Activated CD8-positive, alpha-beta T cell treated with anti-CD3 and anti-CD28 coated beads for 36 hours (primary cell): Measurements from ENCODE around the gene RPS29. TPM values are rescaled to one million over a fixed set of nuclear protein-coding genes. Genes with fewer than 3 reads are reported as not detected.

ENCODE experiments used
- ATAC-seq: fragments of 200-7000 bp; cut with Tn5 transposase; one replicate; pipeline ENCODE4 v1.10.0; 2021; ENCODE audit warnings: mild to moderate bottlenecking, moderate library complexity
- CTCF ChIA-PET: fragments of 350-600 bp; sonication (Branson Sonifier 250); formaldehyde crosslinking; loops from one replicate; lab custom pipeline; 2021; ENCODE audit warnings: antibody characterized with exemption; lab: Charles Lee
- POLR2A ChIA-PET: fragments of 350-600 bp; sonication (Branson Sonifier 250); formaldehyde crosslinking; loops from one replicate; lab custom pipeline; 2021; ENCODE audit warnings: antibody characterized with exemption; lab: Charles Lee
- DNase-seq: peaks from one replicate; pipeline ENCODE4 v3.0.0-alpha.2; 2020
- H3K27ac Mint-ChIP-seq: one replicate; pipeline ENCODE4 v1.8.0; 2021; ENCODE audit warnings: mild to moderate bottlenecking, mixed read lengths
- H3K27me3 Mint-ChIP-seq: one replicate; pipeline ENCODE4 v1.8.0; 2021; ENCODE audit warnings: mixed read lengths
- H3K36me3 Mint-ChIP-seq: one replicate; pipeline ENCODE4 v1.8.0; 2021; ENCODE audit warnings: low read depth, mixed read lengths
- H3K4me1 Mint-ChIP-seq: one replicate; pipeline ENCODE4 v1.8.0; 2021; ENCODE audit warnings: low read depth, mixed read lengths
- H3K4me3 Mint-ChIP-seq: one replicate; pipeline ENCODE4 v1.8.0; 2021; ENCODE audit warnings: mild to moderate bottlenecking, moderate library complexity, mixed read lengths
- H3K9me3 Mint-ChIP-seq: one replicate; pipeline ENCODE4 v1.8.0; 2021; ENCODE audit warnings: mixed read lengths
- CTCF ChIP-seq: fragments of 200-600 bp; IDR thresholded peaks from one replicate; pipeline ENCODE4 v1.8.0; 2022; ENCODE audit warnings: antibody characterized with exemption, mild to moderate bottlenecking
- intact Hi-C: fragments of 100-400 bp; cut with micrococcal nuclease; formaldehyde crosslinking; loops from one replicate; pipeline ENCODE4 v1.10.0; 2022
- total RNA-seq, 2 experiments: library from RNA; stranded (reverse); gene quantifications; one replicate each; pipeline ENCODE4 v1.2.3, GENCODE V29; 2021

The RPS29 gene
- total RNA-seq, 2 experiments from 2014 or later = 2,041 to 2,284 TPM

GRCh38 chr14:49598485-49599300, 12.5 kb upstream of the RPS29 start, which contains the start of gene LRR1:
Gene LRR1 (plus strand): TSS chr14:49598940. CDS start chr14:49599021, 81 bp downstream.
- peak within 1 kb of the TSS; percentile 98 for H3K4me3 Mint-ChIP-seq
- no peaks in the 10 kb centered on the region for H3K27me3 Mint-ChIP-seq
- TF ChIP-seq CTCF = no peak
- ATAC-seq = peak; percentile 86
- peaks cover 14% of the 10 kb centered on the region for H3K36me3 Mint-ChIP-seq
- ChIA-PET CTCF (interaction anchor here (0.8 to 3.4 kb wide), 7 partner anchors 12 to 263 kb away, joined by 3 to 27 read pairs (median 4); partner anchors contain the start of genes MGAT2, RPL36AL and RPS29), POLR2A (interaction anchor here (0.7 to 6.9 kb wide), 16 partner anchors 10 to 1164 kb away, joined by 3 to 110 read pairs (median 4); partner anchors contain the start of genes DNAAF2, MGAT2, RPL36AL and RPS29)
- peak; percentile 89 for DNase-seq
- H3K9me3 Mint-ChIP-seq = no peaks in the 10 kb centered on the region
- peaks cover 18% of the 10 kb centered on the region for H3K4me1 Mint-ChIP-seq
- H3K27ac Mint-ChIP-seq = peak within 1 kb of the TSS; percentile 98
- intact Hi-C loops = loop anchor here (1.0 kb wide), 1 partner anchor 21 kb away; no protein-coding TSS in a partner anchor

- POLR2A ChIA-PET = interaction anchor here (0.8 to 6.9 kb wide), 5 partner anchors 9 to 36 kb away, joined by 3 to 110 read pairs (median 10); partner anchors contain the start of genes DNAAF2, MGAT2, RPL36AL and RPS29
- Mint-ChIP-seq H3K9me3 (no peaks in the 10 kb centered on the region), H3K27me3 (no peaks in the 10 kb centered on the region), H3K4me1 (peaks cover 18% of the 10 kb centered on the region), H3K36me3 (peaks cover 13% of the 10 kb centered on the region), H3K27ac (peak overlapping the region; percentile 98), H3K4me3 (peak overlapping the region; percentile 98)
- ATAC-seq = peak; percentile 4
- intact Hi-C loops = no loop called here
- TF ChIP-seq CTCF = no peak
- CTCF ChIA-PET = interaction anchor here (1.2 to 3.4 kb wide), 5 partner anchors 11 to 264 kb away, joined by 4 to 27 read pairs (median 5); partner anchors contain the start of genes MGAT2, RPL36AL and RPS29
- DNase-seq = no peak
These were observed 12.0 kb upstream of the RPS29 start for GRCh38 chr14:49598189-49598484.

- POLR2A ChIA-PET = interaction anchor here (0.7 to 6.9 kb wide), 3 partner anchors 9 to 26 kb away, joined by 3 to 110 read pairs (median 8); partner anchors contain the start of gene RPS29
- Mint-ChIP-seq H3K27ac (no peak overlapping the region), H3K36me3 (no peaks in the 10 kb centered on the region), H3K9me3 (no peaks in the 10 kb centered on the region), H3K4me1 (peaks cover 10% of the 10 kb centered on the region), H3K27me3 (no peaks in the 10 kb centered on the region), H3K4me3 (no peak overlapping the region)
- ATAC-seq (no peak), DNase-seq (no peak)
- no peak for TF ChIP-seq CTCF
- intact Hi-C loops = no loop called here
- CTCF ChIA-PET = interaction anchor here (1.9 kb wide), 1 partner anchor 8 kb away, joined by 15 read pairs; the partner anchor contains the start of gene RPS29
These were observed 8.3 kb upstream of the RPS29 start for GRCh38 chr14:49594347-49595091.

- ChIA-PET CTCF (no interaction called here), POLR2A (interaction anchor here (6.9 kb wide), 1 partner anchor 8 kb away, joined by 110 read pairs; the partner anchor contains the start of gene RPS29)
- Mint-ChIP-seq H3K27ac (no peak overlapping the region), H3K27me3 (no peaks in the 10 kb centered on the region), H3K4me3 (no peak overlapping the region), H3K4me1 (peaks cover 11% of the 10 kb centered on the region), H3K36me3 (no peaks in the 10 kb centered on the region), H3K9me3 (no peaks in the 10 kb centered on the region)
- ATAC-seq (no peak), DNase-seq (no peak)
- TF ChIP-seq CTCF = no peak
- intact Hi-C loops = no loop called here
These were observed 6.8 kb upstream of the RPS29 start for GRCh38 chr14:49593016-49593415.
